ENCODE data around the gene MTMR2. TPM values are rescaled to one million over a fixed set of nuclear protein-coding genes. Genes with fewer than 3 reads are reported as not detected.

The MTMR2 gene
- polyA plus RNA-seq, 1 of the 3 experiments (the other 2 are of a cell fraction): 8.6 TPM

DNA sequence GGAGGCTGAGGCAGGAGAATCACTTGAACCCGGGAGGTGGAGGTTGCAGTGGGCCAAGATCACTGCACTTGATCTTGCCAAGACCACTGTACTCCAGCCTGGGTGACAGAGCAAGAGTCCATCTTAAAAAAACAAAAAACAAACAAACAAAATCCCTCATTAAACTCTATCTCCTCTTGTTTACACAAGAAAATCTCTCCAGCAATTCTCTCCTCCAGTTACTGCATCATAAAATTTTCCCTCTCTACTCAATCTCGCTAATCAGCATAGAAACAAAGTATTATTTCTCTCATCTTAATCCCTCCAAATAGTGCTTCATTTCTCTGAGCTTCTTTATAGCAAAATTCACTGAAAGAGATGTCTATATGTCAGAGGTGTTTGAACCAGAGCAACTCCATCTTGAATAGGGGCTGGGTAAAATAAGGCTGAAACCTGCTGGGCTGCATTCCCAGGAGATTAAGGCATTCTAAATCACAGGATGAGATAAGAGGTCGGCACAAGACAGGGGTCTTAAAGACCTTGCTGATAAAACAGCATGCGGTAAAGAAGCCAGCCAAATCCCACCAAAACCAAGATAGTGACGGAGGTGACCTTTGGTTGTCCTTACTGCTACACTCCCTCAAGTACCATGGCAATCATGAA, 19.8 kb downstream of the MTMR2 start (continued):
- TF ChIP-seq, protein P1, sequence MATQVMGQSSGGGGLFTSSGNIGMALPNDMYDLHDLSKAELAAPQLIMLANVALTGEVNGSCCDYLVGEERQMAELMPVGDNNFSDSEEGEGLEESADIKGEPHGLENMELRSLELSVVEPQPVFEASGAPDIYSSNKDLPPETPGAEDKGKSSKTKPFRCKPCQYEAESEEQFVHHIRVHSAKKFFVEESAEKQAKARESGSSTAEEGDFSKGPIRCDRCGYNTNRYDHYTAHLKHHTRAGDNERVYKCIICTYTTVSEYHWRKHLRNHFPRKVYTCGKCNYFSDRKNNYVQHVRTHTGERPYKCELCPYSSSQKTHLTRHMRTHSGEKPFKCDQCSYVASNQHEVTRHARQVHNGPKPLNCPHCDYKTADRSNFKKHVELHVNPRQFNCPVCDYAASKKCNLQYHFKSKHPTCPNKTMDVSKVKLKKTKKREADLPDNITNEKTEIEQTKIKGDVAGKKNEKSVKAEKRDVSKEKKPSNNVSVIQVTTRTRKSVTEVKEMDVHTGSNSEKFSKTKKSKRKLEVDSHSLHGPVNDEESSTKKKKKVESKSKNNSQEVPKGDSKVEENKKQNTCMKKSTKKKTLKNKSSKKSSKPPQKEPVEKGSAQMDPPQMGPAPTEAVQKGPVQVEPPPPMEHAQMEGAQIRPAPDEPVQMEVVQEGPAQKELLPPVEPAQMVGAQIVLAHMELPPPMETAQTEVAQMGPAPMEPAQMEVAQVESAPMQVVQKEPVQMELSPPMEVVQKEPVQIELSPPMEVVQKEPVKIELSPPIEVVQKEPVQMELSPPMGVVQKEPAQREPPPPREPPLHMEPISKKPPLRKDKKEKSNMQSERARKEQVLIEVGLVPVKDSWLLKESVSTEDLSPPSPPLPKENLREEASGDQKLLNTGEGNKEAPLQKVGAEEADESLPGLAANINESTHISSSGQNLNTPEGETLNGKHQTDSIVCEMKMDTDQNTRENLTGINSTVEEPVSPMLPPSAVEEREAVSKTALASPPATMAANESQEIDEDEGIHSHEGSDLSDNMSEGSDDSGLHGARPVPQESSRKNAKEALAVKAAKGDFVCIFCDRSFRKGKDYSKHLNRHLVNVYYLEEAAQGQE (IDR thresholded peaks at IDR 0.05; ENCODE audit: low read depth, low read length): no peak

DNA sequence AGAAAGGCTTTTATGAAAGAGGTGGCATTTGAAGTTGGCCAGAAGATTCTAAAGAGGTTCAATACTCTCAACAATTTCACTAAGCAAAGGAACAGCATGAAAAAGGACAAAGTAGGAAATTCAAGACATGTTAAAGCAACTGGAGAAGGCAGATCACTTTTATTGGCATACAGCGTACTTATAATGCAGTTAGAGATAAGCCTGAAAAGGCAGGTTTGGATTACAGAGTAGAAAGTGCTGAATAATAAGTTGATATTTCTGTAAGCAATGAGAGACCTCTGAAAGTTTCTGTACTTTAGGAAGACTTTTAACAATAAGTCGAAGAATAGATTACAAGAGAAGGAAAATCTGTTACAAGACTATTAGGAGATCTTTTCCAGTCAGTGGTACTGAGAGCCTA, 25.1 kb downstream of the MTMR2 start:
- Histone ChIP-seq H3K27me3 (ENCODE audit: insufficient read depth) (no peaks in the 10 kb centered on the region), H3F3A (replicated peaks; ENCODE audit: insufficient read depth) (peaks cover 3% of the 10 kb centered on the region), H3K4me3 (ENCODE audit: low read depth in 2 of 2, low read length in 1 of 2) (no peak overlapping the region), H2AFZ (ENCODE audit: low read depth) (no peak overlapping the region), H3K9ac (no peak overlapping the region), H3K4me2 (no peak overlapping the region), H3K4me1 (ENCODE audit: control insufficient read depth in 1 of 2, insufficient read depth in 2 of 2, low read depth in 1 of 2, low read length in 1 of 2) (no peaks in the 10 kb centered on the region; a peak in 1 of 4 replicates), H3K27ac (ENCODE audit: low read depth in 2 of 2, low read length in 1 of 2) (no peak overlapping the region), H4K20me1 (ENCODE audit: insufficient read depth) (no peaks in the 10 kb centered on the region), H3K79me2 (ENCODE audit: insufficient read depth) (peaks cover 77% of the 10 kb centered on the region), H3K9me3 (no peaks in the 10 kb centered on the region), H3K9me2 (no peaks in the 10 kb centered on the region), H3K36me3 (replicated peaks in 1 of 2; ENCODE audit: control insufficient read depth in 1 of 2, insufficient read depth in 2 of 2, low read length in 1 of 2) (peaks cover 0 to 9% of the 10 kb centered on the region in 2 experiments)
- DNase-seq: no peak
- 97% methylated on average over 2 of the region's 2 CpGs for whole genome bisulfite sequencing (ENCODE audit: low lambda C conversion rate)
- CTCF ChIA-PET: no interaction called here
- TF ChIP-seq, protein P2, sequence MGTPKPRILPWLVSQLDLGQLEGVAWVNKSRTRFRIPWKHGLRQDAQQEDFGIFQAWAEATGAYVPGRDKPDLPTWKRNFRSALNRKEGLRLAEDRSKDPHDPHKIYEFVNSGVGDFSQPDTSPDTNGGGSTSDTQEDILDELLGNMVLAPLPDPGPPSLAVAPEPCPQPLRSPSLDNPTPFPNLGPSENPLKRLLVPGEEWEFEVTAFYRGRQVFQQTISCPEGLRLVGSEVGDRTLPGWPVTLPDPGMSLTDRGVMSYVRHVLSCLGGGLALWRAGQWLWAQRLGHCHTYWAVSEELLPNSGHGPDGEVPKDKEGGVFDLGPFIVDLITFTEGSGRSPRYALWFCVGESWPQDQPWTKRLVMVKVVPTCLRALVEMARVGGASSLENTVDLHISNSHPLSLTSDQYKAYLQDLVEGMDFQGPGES (IDR thresholded peaks at IDR 0.05; ENCODE audit: low read depth, low read length): no peak
- no peak for TF ChIP-seq SMC3 (IDR thresholded peaks at IDR 0.05; ENCODE audit: low read depth, low read length)
- no peak for TF ChIP-seq SIN3A (IDR thresholded peaks at IDR 0.05; ENCODE audit: borderline replicate concordance, low read depth, low read length)
- TF ChIP-seq POLR2AphosphoS5 (IDR thresholded peaks at IDR 0.05; ENCODE audit: low read depth, low read length): no peak
- TF ChIP-seq RCOR1 (IDR thresholded peaks at IDR 0.05; ENCODE audit: low read length): no peak
- no peak for TF ChIP-seq GABPA (IDR thresholded peaks at IDR 0.05; ENCODE audit: low read depth)
- no peak for TF ChIP-seq MXI1 (IDR thresholded peaks at IDR 0.05; ENCODE audit: low read depth, low read length)
- no peak for TF ChIP-seq YY1 (IDR thresholded peaks at IDR 0.05; ENCODE audit: low read depth)
- TF ChIP-seq MEF2A (IDR thresholded peaks at IDR 0.05; ENCODE audit: borderline replicate concordance, low read depth): no peak
- no peak for TF ChIP-seq ELF1 (IDR thresholded peaks at IDR 0.05)
- no peak for TF ChIP-seq ZBTB33 (IDR thresholded peaks at IDR 0.05; ENCODE audit: borderline replicate concordance, low read depth)
- TF ChIP-seq NRF1 (IDR thresholded peaks at IDR 0.05; ENCODE audit: low read depth, low read length): no peak
- no peak for TF ChIP-seq NFIC (IDR thresholded peaks at IDR 0.05; ENCODE audit: borderline replicate concordance)
- no peak for TF ChIP-seq MAX (IDR thresholded peaks at IDR 0.05; ENCODE audit: low read depth)
- no peak for TF ChIP-seq GATA2 (CRISPR knock-in tag; IDR thresholded peaks at IDR 0.05)
- no peak for TF ChIP-seq TAF1 (IDR thresholded peaks at IDR 0.05; ENCODE audit: borderline replicate concordance, low read depth, low read length)
- TF ChIP-seq, protein P1 (IDR thresholded peaks at IDR 0.05; ENCODE audit: low read depth, low read length): no peak
- TF ChIP-seq RXRA (IDR thresholded peaks at IDR 0.05; ENCODE audit: borderline replicate concordance, low read depth): no peak
- POLR2A ChIA-PET: no interaction called here
